Measurements from ENCODE around the gene HS3ST6. TPM values are rescaled to one million over a fixed set of nuclear protein-coding genes. Genes with fewer than 3 reads are reported as not detected.

Gene HS3ST6
- total RNA-seq, 1 experiment from 2014 or later = not detected

- Histone ChIP-seq H3K4me1 (ENCODE audit: control insufficient read depth in 1 of 2, insufficient read depth in 2 of 2, low read length in 2 of 2) (peaks cover 9 to 20% of the 10 kb centered on the region in 2 experiments), H2AFZ (ENCODE audit: low read depth, low read length, poor library complexity, severe bottlenecking) (peak overlapping the region; percentile 89), H3K4me3 (replicated peaks in 1 of 2; ENCODE audit: low read depth in 1 of 2, low read length in 2 of 2) (no peak overlapping the region), H3K27ac (ENCODE audit: low read depth, low read length) (no peak overlapping the region), H3K79me2 (ENCODE audit: insufficient read depth, low read length) (no peaks in the 10 kb centered on the region), H3K36me3 (ENCODE audit: control insufficient read depth in 1 of 2, insufficient read depth in 2 of 2, low read length in 2 of 2) (no peaks in the 10 kb centered on the region), H3K9me3 (ENCODE audit: control insufficient read depth in 1 of 2, insufficient read depth in 1 of 2, low read depth in 1 of 2, low read length in 2 of 2) (no peaks in the 10 kb centered on the region), H3K27me3 (ENCODE audit: insufficient read depth, low read length) (no peaks in the 10 kb centered on the region), H4K20me1 (ENCODE audit: insufficient read depth) (no peaks in the 10 kb centered on the region), H3K9ac (ENCODE audit: low read length) (no peak overlapping the region), H3K4me2 (ENCODE audit: low read length) (peak overlapping the region; percentile 62), H3K9me2 (ENCODE audit: insufficient read depth) (no peaks in the 10 kb centered on the region)
- ChIA-PET POLR2A (interaction anchor here (0.6 to 1.0 kb wide), 4 partner anchors 90 to 285 kb away, joined by 3 to 5 read pairs (median 4); partner anchors contain the start of genes RPS2 and TRAF7), RAD21 (ENCODE audit: low non-redundant PET in 1 of 2, low total read pairs in 2 of 2, uncharacterized antibody in 2 of 2, unreplicated experiment in 2 of 2) (no interaction called here), CTCF (interaction anchor here (0.8 to 1.0 kb wide), 2 partner anchors 59 to 270 kb away, joined by 3 to 4 read pairs; no protein-coding TSS in a partner anchor)
- DNase-seq (ENCODE audit: low read depth, low spot score) (peak; percentile 48), ATAC-seq (peak; percentile 68)
- BruUV-seq (replicated peaks) = no TSS peak
- TF ChIP-seq REST (IDR thresholded peaks at IDR 0.05; ENCODE audit: low read depth) (no peak), CBX3 (IDR thresholded peaks at IDR 0.05; ENCODE audit: low read depth) (no peak), ZNF274 (IDR thresholded peaks at IDR 0.05; ENCODE audit: low read depth, low read length) (no peak), JUND (IDR thresholded peaks at IDR 0.05) (peak; percentile 78), ZFX (IDR thresholded peaks at IDR 0.05) (no peak), EZH2phosphoT487 (IDR thresholded peaks at IDR 0.05; ENCODE audit: borderline replicate concordance) (no peak), POLR2AphosphoS5 (IDR thresholded peaks at IDR 0.05; ENCODE audit: low read depth, low read length) (no peak), ELF1 (IDR thresholded peaks at IDR 0.05; ENCODE audit: borderline replicate concordance, low read depth) (no peak), SRF (IDR thresholded peaks at IDR 0.05; ENCODE audit: low read depth) (0 out of 2 replicates have a peak, but pooled peaks have one; percentile 34), YY1 (IDR thresholded peaks at IDR 0.05; ENCODE audit: extremely low read depth, insufficient replicate concordance, low read depth, low read length) (no peak), MAX (IDR thresholded peaks at IDR 0.05) (no peak), SP1 (IDR thresholded peaks at IDR 0.05; ENCODE audit: low read depth) (peak; percentile 36; the same call in 1 of the 2 replicates), FOSL1 (IDR thresholded peaks at IDR 0.05; ENCODE audit: low read depth) (peak; percentile 83), CTCF (IDR thresholded peaks at IDR 0.05 in 2 of 3, conservative IDR thresholded peaks at IDR 0.05 in 1 of 3; ENCODE audit: borderline replicate concordance in 1 of 3, insufficient read depth in 1 of 3, low read depth in 2 of 3, low read length in 2 of 3) (no peak), ATF3 (IDR thresholded peaks at IDR 0.05) (no peak), CEBPB (IDR thresholded peaks at IDR 0.05; ENCODE audit: low read depth) (no peak), POLR2A (IDR thresholded peaks at IDR 0.05; ENCODE audit: borderline replicate concordance, extremely low read depth, insufficient read depth, insufficient read length) (no peak), EZH2 (IDR thresholded peaks at IDR 0.05) (no peak), SIN3A (IDR thresholded peaks at IDR 0.05; ENCODE audit: low read depth) (0 out of 2 replicates have a peak, but pooled peaks have one; percentile 25), RAD21 (IDR thresholded peaks at IDR 0.05; ENCODE audit: low read depth) (no peak)
- intact Hi-C loops (cut with micrococcal nuclease) = no loop called here
Measured at GRCh38 chr16:1870365-1871082, 47.7 kb downstream of the HS3ST6 start.
